ENCODE results near the gene TMEM169.

DNA sequence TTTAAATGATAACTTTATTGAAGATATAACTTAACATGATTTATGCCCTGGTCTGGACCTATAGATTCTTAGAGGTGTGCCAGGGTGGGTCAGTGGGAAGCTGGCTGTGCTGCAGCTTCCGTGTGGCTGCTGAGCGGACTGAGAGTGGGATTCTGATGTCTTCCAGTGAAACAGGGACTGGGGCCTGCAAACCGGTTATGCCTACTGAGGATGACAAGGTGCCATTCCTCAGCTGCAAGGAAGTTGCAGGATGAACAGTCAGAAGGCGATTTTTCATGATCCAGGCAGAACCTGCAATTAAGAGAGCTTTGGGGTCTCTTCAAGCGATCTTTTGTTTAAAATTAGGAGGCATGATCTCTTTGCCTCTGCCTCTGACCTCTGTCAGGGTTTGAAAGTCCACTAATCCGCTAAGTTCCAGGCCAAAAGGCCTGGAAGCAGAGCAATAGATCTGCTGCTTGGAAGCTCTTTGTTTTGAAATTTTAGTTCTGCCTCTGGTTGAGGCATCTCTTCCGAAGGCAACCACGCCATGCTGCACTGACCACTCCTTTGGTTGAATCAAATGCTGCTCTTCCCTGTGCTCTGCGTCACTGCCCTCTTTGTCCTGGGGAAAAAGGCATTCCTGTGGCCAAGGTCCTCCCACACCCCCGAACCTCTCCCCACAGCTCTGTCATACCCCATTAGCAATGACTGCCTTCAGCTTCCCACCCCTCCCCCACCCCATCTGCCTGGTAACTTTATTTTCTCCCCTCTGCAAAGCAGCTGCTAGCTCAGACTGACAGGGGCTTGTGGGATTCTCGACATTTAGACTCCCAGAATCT lies 2.0 kb downstream of the TMEM169 start:
- TF ChIP-seq CTCF (IDR thresholded peaks at IDR 0.05) (no peak), POLR2AphosphoS5 (IDR thresholded peaks at IDR 0.05) (no peak), EP300 (IDR thresholded peaks at IDR 0.05; ENCODE audit: low read depth) (no peak), POLR2A (IDR thresholded peaks at IDR 0.05) (no peak)

Measured in transverse colon (tissue), 4 donors.